ENCODE measurements around the gene DLG1.

GRCh38 chr3:197139586-197139985, 158.8 kb downstream of the DLG1 start:
- no peak for TF ChIP-seq CTCF (IDR thresholded peaks at IDR 0.05)
- no peak for TF ChIP-seq POLR2A (IDR thresholded peaks at IDR 0.05)
- no peak for TF ChIP-seq POLR2AphosphoS5 (IDR thresholded peaks at IDR 0.05; ENCODE audit: insufficient read depth in 1 of 2, low read depth in 1 of 2)
